Measurements from ENCODE around the gene PXDN. TPM values are rescaled to one million over a fixed set of nuclear protein-coding genes. Genes with fewer than 3 reads are reported as not detected.

The PXDN gene
- total and polyA plus RNA-seq, 8 donors: 2.0 to 21.1 (median 4.2) TPM

GRCh38 chr2:1647417-1648240 lies 96.7 kb downstream of the PXDN start:
- FAIRE-seq (no peak), DNase-seq (peak in 1 of 6 donors; percentile 36), ATAC-seq (no peak)
- H3K27ac ChIP-seq: no peak overlapping the region
- H3K27me3 ChIP-seq: no peaks in the 10 kb centered on the region
- no peaks in the 10 kb centered on the region for H3K36me3 ChIP-seq
- no peaks in the 10 kb centered on the region for H3K9me3 ChIP-seq
- TF ChIP-seq, protein P1, sequence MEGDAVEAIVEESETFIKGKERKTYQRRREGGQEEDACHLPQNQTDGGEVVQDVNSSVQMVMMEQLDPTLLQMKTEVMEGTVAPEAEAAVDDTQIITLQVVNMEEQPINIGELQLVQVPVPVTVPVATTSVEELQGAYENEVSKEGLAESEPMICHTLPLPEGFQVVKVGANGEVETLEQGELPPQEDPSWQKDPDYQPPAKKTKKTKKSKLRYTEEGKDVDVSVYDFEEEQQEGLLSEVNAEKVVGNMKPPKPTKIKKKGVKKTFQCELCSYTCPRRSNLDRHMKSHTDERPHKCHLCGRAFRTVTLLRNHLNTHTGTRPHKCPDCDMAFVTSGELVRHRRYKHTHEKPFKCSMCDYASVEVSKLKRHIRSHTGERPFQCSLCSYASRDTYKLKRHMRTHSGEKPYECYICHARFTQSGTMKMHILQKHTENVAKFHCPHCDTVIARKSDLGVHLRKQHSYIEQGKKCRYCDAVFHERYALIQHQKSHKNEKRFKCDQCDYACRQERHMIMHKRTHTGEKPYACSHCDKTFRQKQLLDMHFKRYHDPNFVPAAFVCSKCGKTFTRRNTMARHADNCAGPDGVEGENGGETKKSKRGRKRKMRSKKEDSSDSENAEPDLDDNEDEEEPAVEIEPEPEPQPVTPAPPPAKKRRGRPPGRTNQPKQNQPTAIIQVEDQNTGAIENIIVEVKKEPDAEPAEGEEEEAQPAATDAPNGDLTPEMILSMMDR (IDR thresholded peaks at IDR 0.05): no peak
- H3K4me3 ChIP-seq: no peak overlapping the region
- intact Hi-C loops (cut with DNase I): no loop called here
- WGBS, 2 donors: 68 to 83% methylated on average over 20 of the region's 20 CpGs
- H3K4me1 ChIP-seq: no peaks in the 10 kb centered on the region

GRCh38 chr2:1645761-1646476 lies 98.4 kb downstream of the PXDN start:
- no peak overlapping the region for H3K27ac ChIP-seq
- no peaks in the 10 kb centered on the region for H3K36me3 ChIP-seq
- ATAC-seq: no peak

DNA sequence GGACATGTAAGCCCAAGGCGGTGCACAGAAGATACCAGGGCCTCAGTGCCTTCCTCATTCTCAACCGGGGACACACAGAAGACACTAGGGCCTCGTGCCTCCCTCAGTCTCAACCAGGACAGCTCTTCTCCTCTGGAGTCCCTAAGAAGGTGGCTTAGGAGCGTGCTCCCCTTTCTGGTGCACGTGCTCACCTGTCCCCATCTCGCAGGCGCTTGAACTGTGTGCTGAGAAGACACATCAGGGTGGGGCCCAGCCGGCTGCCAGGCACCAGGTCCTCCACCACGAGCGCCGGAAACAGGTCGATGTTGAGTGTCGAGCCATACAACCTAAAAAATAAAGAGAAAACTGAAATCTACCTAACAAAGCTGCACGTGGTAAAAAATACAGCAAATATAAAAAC lies 99.9 kb downstream of the PXDN start:
- Histone ChIP-seq H3K4me3 (no peak overlapping the region), H3K36me3 (no peaks in the 10 kb centered on the region), H3K27me3 (no peaks in the 10 kb centered on the region), H3K27ac (no peak overlapping the region), H3K4me1 (no peaks in the 10 kb centered on the region), H3K9me3 (no peaks in the 10 kb centered on the region)
- 71 to 83% methylated on average over 14 of the region's 14 CpGs for WGBS, 2 donors
- intact Hi-C loops (cut with DNase I): no loop called here
- DNase-seq (peak in 1 of 6 donors; percentile 43), FAIRE-seq (no peak), ATAC-seq (no peak)
- TF ChIP-seq, protein P1 (IDR thresholded peaks at IDR 0.05): no peak

More at GRCh38 chr2:1645761-1646476, 98.4 kb downstream of the PXDN start:
- Histone ChIP-seq H3K4me1 (no peaks in the 10 kb centered on the region), H3K9me3 (no peaks in the 10 kb centered on the region), H3K27me3 (no peaks in the 10 kb centered on the region), H3K4me3 (no peak overlapping the region)
- DNase-seq (peak in 1 of 6 donors; percentile 32), FAIRE-seq (no peak)
- TF ChIP-seq, protein P1 (IDR thresholded peaks at IDR 0.05): no peak
- 71 to 86% methylated on average over 19 of the region's 19 CpGs for WGBS, 2 donors
- intact Hi-C loops (cut with DNase I): no loop called here

- FAIRE-seq: no peak
- TF ChIP-seq, protein P1 (IDR thresholded peaks at IDR 0.05): no peak
- ATAC-seq: no peak
- H3K9me3 ChIP-seq: no peaks in the 10 kb centered on the region
- intact Hi-C loops (cut with DNase I): no loop called here
- no peaks in the 10 kb centered on the region for H3K36me3 ChIP-seq
- 79 to 88% methylated on average over 19 of the region's 19 CpGs for WGBS, 2 donors
- no peak overlapping the region for H3K27ac ChIP-seq
- H3K4me1 ChIP-seq: no peaks in the 10 kb centered on the region
- H3K27me3 ChIP-seq: no peaks in the 10 kb centered on the region
- DNase-seq: peak in 1 of 6 donors; percentile 32
- no peak overlapping the region for H3K4me3 ChIP-seq
These were observed 101.2 kb downstream of the PXDN start for GRCh38 chr2:1642993-1643619.
